Dermis microvascular lymphatic vessel endothelial cell (primary cell): ENCODE results near the gene LRRC41. TPM values are rescaled to one million over a fixed set of nuclear protein-coding genes. Genes with fewer than 3 reads are reported as not detected.
"Not testable (repeated sequence)": the region's sequence is repeated elsewhere in the genome, so short reads cannot be mapped to it uniquely, and the experiment has no call there.

Experiments
- DNase-seq, 2 donors: peaks; one replicate each; pipeline versions ENCODE4 v3.0.0 to v3.0.0-alpha.2; 2010; ENCODE audit warnings: low read depth in 2 of 2
- total RNA-seq: library from RNA; depleted of rRNA; stranded (reverse); fragments of >200 nt; gene quantifications from 2 replicates; pipeline ENCODE4 v1.2.1, GENCODE V29; 2014

Gene LRRC41, protein sequence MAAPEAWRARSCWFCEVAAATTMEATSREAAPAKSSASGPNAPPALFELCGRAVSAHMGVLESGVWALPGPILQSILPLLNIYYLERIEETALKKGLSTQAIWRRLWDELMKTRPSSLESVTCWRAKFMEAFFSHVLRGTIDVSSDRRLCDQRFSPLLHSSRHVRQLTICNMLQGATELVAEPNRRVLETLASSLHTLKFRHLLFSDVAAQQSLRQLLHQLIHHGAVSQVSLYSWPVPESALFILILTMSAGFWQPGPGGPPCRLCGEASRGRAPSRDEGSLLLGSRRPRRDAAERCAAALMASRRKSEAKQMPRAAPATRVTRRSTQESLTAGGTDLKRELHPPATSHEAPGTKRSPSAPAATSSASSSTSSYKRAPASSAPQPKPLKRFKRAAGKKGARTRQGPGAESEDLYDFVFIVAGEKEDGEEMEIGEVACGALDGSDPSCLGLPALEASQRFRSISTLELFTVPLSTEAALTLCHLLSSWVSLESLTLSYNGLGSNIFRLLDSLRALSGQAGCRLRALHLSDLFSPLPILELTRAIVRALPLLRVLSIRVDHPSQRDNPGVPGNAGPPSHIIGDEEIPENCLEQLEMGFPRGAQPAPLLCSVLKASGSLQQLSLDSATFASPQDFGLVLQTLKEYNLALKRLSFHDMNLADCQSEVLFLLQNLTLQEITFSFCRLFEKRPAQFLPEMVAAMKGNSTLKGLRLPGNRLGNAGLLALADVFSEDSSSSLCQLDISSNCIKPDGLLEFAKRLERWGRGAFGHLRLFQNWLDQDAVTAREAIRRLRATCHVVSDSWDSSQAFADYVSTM
- total RNA-seq = 44.7 and 61.4 TPM in 2 replicates

DNA sequence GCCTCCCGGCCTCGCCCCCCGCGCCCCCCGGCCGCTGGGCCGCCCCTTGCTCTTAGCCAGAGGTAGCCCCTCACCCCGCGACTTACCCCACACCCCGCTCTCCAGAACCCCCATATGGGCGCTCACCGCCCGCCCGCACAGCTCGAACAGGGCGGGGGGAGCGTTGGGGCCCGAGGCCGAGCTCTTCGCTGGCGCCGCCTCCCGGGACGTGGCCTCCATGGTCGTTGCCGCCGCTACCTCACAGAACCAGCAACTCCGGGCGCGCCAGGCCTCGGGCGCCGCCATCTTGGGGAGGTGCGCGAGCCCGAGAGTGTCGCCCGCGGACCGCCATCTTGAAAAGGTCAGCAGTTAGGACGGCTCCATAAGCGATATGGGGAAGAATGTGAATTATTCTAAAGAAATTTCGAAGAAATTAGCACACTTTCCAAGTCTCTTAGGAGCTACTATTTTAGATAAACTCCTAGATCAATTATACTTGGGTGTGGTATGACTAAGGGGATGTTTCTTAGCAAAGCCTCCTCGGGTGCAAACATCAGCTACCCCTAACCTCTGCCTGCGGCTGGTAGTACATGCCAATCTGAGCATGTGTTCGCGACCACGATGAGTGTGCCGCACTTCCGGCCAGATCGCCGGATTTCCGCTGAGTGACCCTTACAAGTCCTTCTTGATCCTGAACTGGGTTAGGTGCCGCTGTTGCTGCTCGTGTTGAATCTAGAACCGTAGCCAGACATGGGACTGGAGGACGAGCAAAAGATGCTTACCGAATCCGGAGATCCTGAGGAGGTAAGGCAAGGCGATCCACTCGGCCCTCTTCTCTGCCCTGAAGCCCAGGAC lies at the start of gene LRRC41, which contains the start of gene UQCRH:
TSS of gene LRRC41 (minus strand) at position 579 of the 834 bp plus-strand sequence. CDS start at position 285, 294 bp downstream.
TSS of gene UQCRH (plus strand) at position 661 of the 834 bp plus-strand sequence. CDS start at position 730, 69 bp downstream.
- peak; percentile 95 to 97 for DNase-seq

DNA sequence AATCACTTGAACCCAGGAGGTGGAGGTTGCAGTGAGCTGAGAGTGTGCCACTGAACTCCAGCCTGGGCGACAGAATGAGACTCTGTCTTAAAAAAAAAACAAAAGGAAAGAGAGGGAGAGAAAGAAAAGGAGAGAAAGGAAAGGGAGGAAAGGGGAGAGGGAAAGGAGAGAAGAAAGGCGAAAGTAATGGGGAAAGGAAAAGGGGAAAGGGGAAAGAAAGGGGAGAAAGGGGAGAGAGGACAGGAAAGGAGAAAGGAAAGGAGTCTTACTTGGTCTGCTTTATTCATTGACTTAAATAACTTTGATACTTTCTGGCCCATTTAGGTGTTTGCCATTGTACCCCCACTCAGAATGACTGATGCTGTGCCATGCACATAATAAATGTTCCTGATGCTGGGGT lies 48.9 kb upstream of the LRRC41 start:
- DNase-seq = no peak

DNA sequence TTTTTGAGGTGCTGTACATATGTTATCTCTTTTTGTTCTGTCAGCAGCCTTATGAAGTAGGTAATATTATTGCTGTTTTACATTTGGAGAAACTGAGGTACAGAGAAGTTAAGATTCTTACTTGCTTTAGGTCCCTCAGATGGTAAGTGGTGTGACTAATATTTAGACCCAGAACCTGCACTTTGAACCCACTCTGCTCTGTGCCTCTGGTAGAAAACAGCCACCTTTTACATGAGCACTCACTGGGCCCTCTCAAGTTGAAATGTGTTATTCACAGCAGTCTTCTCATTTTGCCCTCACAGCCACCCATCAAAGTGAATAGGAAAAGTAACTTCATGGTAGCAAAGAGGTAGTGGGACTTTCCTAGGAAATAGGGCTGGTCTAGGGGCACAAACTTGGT lies 41.9 kb upstream of the LRRC41 start:
- no peak for DNase-seq

DNA sequence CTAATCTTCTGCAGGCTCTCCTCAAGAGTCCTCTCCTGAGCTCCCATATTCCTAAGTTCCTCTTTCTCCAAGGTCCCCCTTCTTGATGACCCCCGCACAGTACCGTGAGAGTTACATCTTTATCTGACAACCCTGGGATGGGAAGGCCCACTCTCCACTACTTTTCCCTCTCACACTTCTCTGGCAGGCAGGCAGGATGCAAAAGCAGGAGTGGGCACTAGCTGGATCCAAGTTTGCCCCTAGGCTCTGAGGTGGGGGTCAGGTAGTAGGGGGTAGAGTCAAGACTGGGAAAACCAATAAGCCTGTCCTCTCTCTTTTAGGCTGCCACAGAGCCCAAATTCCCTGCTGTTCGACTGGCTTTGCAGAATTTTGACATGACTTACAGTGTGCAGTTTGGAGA lies 41.1 kb upstream of the LRRC41 start:
- DNase-seq = no peak

DNA sequence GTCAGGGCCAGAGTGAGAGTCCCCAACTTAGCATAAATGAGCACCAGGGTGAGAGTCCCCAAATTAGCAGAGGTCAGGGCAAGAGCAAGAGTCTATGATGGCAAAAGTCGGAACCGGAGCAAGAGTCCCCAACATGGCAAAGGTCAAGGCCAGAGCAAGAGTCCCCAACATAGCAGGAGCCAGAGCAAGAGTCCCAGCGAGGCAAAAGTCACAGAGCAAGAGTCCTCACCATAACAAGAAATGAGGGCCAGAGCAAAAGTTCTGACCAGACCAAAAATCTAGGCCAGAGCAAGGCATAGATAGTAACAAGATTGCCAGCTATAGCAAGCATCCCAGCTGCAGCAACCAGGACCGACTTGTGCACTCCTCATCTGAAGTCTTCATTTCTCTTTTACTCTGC lies 40.3 kb upstream of the LRRC41 start:
- no peak for DNase-seq

DNA sequence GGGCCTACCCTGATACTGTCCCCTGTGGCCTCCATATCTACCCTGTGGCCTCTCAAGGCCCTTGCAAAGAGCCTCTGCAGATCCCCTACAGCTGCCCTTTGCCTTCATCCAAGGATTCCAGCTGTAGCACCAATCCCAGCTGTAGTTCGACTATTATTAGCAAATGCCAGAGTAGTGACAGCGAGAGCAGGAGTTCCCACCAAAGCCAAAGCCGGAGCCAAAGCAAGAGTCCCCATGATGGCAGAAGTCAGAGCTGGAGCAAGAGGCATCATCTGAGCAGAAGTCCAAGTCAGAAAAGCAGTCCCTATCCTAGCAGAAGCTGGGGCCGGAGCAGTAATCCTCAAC lies 39.9 kb upstream of the LRRC41 start:
- no peak for DNase-seq

DNA sequence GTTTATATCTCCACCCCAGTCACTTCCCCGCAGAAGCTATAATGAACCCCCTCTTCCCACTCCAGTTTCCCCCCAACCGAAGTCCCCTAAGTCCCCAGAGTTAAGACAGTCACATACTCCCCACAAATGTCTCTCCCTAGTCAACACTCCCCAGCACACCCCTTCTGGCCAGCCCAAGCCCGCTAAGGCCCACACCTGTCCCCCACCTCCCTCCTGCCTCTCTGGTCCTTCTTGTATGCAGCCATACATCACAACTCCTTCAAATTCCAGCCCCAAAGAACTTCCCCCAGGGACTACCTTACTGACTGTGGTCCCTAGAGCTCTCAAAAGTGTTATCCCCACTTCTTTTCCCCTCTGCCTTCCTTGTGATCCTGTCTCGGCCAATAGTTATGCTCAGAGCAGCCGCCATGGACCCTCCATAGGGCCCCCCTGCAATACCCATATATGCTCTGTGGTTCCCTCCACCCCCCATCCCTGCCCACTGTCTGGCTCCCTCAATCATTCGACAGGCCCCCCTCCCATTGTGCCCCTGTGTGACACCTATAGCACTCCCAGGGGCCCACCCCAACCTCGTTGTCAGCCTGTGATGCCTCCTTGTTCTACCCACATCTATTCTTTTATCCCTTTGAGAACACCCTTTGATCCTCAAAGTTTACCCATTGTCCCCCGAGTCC lies 39.4 kb upstream of the LRRC41 start:
- DNase-seq = no peak

DNA sequence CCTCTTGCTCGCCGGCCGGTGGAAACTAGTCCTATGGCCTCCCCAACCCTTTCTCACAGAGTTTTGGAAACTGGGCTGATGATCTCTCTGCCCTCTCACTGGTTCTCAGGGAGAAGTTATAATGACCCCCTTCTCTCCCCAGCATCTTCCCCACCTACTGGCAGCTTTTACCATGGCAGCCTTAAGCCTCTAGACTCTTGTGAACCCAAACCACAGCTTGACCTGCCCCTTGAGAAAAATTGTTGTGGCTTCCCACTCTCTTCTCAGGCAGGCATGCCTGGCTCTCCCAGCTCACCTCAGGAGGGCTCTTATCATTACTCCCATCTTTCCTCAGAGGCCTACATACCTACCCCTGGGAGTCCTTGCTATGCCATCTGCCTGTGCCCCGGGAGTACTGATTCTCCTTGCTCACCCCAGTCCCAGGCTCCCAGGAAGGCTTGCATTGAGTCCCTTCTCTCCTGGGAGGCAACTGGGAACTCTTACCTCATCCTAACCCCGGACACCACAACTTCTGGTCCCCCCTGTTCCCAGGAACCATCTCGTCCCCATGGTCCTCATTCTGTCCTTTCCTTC lies 38.8 kb upstream of the LRRC41 start:
- no peak for DNase-seq

DNA sequence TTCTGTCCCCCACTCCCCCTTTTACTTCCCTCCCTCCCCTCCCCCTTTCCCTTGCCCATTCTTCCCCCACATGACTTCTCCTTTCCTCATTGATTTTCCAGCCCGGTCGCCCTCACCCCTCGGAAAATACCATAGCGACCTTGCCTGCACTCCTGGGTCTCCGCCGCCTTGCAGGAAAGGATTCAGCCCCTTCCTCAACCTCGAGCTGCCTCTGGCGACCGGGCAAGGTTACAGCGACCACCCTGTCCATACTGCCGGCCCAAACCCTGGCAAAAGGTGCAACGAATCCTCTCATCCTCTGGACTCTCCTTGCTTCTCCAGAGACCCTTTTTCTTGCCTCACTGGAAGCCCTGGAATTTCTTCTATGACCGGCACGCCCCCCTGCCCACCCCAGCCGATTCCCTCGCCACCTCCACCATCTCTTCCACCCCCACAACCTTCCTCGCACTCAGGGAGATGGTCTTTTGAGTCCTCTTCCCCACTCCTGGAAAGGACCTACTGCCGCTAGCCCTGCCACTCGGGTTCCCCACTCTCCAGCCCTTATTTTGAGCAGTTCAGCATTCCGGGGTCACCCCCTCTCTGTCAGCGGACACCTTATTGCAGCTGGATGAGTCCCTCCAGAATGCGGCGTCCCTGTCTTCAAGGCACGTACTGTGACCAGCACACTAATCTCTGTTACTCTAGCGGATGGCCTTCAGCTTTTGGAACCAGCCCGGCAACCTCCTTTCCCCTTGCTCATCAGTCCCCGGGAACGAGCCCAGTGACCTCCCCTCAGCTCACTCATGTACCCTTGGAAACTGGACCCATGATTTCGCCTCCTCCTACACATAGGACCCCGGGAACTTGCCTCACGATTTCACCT lies 38.0 kb upstream of the LRRC41 start:
- no peak for DNase-seq

DNA sequence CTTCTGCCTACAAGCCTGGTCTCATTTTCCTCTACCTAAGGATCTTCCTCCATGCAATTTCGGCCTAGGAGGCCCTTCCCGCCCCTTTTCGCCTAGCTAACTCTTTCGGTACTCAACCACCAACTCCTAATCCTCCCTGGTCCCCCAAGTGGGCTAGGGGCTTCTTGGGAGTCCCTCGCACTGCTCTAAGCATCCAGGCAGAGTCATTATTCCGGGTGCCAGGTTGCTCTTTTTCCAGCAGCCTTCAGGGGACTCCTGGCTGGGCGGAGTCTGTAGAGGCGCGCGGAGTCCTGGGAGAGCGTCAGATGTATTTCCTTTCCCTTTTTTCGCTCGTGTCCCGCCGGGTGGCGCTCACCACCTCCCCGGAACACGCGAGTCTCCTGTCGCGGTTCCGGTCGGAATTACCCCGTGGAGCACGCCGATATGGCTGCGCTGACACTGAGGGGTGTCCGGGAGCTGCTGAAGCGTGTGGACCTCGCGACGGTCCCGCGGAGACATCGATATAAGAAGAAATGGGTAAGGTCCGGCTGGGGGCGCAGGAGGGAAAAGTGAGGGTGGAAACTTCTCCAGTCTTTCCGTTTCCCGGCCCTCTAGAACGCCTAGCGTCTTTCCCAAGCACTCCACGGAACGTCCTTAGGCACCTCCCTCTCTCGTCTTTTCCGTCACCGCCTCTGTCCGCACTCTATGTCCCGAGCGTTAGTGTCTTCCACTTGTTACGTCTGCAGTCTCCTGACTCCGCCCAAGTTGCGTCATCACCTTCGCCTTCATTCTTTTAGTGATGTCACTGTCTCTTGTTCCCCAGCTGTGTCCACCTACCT lies 37.2 kb upstream of the LRRC41 start, which contains the start of gene NSUN4:
TSS of gene NSUN4 (plus strand) at position 404 of the 818 bp plus-strand sequence. CDS start at position 424, 20 bp downstream.
- peak; percentile 86 to 93 for DNase-seq

DNA sequence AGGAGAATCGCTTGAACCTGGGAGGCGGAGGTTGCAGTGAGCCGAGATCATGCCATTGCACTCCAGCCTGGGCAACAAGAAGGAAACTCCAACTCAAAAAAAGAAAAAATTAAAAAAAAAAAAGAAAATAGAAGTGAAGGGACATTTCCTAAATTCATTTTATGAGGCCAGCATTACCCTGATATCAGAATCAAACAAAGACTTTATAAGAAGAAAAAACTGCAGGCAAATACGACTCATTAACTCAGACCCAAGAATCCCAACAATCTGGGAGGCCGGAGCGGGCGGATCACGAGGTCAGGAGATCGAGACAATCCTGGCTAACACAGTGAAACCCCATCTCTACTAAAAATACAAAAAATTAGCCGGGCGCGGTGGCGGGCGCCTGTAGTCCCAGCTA lies 34.0 kb upstream of the LRRC41 start:
- not testable (repeated sequence) for DNase-seq

DNA sequence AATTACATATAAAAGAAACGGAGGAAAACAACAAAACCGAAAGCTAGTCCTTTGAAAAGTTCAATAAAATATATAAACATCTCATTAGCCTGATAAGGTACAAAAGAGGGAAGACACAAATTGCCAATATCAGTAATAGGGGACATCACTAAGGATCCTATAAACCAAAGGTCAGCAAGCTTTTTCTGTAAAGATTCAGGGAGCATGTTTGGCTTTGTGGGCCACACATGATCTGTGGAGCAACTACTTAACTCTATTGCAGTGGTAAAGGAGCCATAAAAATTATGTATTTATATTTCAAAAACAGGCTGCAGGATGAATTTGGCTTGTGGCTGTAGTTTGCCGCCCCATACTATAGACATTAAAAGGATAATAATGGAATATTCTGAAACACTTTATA lies 31.7 kb upstream of the LRRC41 start:
- DNase-seq = no peak

DNA sequence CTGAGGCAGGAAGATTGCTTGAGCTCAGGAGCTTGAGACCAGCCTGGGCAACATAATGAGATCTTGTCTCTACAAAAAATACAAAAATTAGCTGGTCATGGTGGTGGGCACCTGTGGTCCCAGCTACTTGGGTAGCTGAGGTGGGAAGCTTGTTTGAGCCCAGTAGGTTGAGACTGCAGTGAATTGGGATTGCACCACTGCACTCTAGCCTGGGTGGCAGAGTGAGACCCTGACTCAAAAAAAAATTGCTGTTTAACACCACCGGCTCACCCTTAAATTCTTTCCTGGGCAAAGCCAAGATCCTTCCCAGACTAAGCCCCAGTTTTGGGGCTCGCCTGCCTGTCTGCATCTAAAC lies 30.6 kb upstream of the LRRC41 start:
- no peak for DNase-seq

DNA sequence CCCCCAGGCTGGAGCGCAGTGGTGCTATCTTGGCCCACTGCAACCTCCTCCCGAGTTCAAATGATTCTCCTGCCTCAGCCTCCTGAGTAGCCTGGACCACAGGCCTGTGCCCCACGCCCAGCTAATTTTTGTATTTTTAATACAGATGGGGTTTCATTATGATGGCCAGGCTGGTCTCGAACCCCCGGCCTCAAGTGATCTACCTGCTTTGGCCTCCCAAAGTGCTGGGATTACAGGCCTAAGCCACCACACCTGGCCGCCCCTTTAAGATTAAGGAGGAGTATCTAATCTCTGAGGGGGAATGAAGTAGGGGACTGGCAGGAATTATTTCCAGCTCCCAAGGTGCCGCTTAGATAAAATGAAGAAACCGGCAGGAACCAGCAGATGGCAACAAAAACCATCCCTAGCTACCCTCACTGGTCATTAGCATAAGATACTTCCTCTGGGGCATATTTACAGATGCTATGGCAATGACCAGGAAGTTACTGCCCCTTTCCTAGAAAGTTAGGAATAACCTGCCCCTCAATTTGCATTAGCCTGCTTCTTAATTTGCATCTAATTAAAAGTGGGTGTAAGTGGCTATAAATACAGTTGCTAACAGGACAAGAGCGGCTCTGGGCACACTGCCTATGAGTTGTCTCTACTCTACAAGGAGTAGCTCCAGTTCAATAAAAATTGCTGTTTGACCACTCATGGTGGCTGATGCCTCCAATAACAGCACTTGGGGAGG lies 30.0 kb upstream of the LRRC41 start:
- DNase-seq = peak in 1 of 2 donors; percentile 30

DNA sequence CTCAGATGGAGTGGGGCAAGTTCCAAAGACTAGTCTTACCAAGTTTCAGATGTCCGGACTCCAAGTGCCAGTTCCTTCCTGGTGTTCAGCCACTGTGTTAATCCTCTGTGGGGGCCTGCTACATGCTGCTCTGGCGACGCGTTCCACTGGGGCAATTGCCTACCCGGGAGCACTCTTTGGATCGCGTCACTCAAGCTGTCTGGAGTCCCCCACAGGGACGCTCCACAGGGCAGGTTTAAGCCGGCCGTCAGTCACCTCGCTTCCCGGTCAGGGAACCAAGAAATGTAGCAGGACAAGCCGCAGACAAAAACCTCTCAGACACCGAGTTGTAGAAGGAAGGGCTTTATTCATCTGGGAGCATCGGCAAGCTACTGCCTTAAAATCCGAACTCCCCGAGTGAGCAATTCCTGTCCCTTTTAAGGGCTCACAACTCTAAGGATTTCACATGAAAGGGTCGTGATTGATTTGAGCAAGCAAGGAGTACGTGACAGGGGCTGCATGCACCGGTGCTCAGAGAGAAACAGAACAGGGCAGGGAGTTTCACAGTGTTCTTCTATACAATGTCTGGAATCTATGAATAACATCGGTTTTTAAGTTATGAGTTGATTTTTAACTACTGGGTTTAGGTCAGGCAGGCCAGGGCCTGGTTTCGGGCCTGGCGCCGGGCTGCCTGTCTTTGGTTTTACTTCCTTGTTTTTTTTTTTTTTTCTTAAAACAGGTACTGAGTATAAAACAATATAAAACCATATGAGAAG lies 28.5 kb upstream of the LRRC41 start:
- DNase-seq = not testable (repeated sequence)

DNA sequence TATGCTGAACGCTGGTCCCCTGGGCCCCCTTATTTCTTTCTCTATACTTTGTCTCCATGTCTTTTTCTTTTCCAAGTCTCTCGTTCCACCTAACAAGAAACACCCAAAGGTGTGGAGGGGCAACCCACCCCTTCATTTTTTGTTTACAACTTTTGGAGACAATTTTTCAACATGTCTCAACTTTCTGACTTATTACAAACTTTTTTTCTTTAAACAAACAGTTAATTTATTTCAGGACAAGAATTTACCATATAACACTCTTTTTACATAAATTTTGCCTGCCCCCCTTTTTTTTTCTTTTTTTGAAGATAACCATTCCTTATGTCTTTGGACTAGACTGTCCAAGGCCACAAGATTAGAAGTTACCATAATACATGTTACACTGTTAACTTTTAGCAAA lies 27.0 kb upstream of the LRRC41 start:
- DNase-seq = not testable (repeated sequence)

DNA sequence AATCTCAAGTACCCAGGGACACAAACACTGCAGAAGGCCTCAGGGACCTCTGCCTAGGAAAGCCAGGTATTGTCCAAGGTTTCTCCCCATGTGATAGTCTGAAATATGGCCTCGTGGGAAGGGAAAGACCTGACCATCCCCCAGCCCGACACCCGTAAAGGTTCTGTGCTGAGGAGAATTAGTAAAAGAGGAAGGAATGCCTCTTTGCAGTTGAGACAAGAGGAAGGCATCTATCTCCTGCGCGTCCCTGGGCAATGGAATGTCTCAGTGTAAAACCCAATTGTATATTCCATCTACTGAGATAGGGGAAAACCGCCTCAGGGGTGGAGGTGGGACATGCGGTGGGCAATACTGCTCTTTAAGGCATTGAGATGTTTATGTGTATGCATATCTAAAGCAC lies 26.4 kb upstream of the LRRC41 start:
- DNase-seq = not testable (repeated sequence)
